ENCODE measurements around the gene PLS3. TPM values are rescaled to one million over a fixed set of nuclear protein-coding genes. Genes with fewer than 3 reads are reported as not detected.

Gene PLS3
- total RNA-seq, 1 donor from 2014 or later, result 382 TPM

DNA sequence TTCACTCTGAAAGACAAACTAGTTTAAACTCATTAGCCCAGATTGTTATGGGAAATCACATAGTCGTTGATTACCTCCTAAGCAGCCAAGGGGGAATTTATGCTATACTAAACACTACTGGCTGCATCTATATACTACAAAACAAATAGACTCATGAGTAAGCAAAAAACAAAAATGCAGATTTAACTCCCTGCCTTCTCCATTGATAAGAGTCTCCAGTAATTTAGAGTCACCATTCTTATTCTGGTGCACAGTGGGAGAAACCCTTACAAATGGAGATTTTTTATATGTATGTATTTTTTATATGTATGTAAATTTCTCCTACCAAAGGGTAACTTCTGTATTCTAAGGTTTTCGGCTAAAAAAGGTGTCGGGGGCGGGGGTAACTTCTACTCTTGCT is 126.6 kb downstream of the PLS3 start:
- no peak for DNase-seq (ENCODE audit: extremely low spot score in 2 of 2)
- intact Hi-C loops (cut with DNase I), result no loop called here

DNA sequence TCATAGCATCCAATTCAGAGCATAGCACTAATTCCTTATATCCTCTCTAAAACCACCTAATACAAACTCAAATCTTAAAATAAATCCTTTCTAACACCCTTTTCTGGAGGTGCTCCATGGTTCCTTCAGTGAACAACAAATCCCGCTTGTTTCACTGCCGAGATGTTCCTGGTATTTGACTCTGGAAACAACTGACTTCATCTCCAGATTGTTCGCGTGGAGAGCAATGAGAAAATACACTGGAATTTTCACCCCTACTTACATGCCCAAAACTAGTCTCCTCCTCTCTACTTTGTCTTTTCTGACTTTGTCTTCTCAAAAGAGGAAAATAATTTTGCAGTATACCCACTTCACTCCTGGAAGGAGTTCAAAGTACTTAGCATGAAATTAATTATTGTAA is 129.0 kb downstream of the PLS3 start:
- Histone ChIP-seq H3K4me1 (no peaks in the 10 kb centered on the region), H3K36me3 (no peaks in the 10 kb centered on the region), H3K4me3 (no peak overlapping the region), H3K27me3 (no peaks in the 10 kb centered on the region), H3K9me3 (no peaks in the 10 kb centered on the region), H3K27ac (peak overlapping the region; percentile 33)
- no peak for DNase-seq (ENCODE audit: extremely low spot score in 2 of 2)
- intact Hi-C loops (cut with DNase I), result no loop called here
- TF ChIP-seq POLR2A (IDR thresholded peaks at IDR 0.05) (no peak), POLR2AphosphoS5 (IDR thresholded peaks at IDR 0.05; ENCODE audit: insufficient read depth in 1 of 2, low read depth in 1 of 2) (no peak)
- TF ChIP-seq, protein P1, sequence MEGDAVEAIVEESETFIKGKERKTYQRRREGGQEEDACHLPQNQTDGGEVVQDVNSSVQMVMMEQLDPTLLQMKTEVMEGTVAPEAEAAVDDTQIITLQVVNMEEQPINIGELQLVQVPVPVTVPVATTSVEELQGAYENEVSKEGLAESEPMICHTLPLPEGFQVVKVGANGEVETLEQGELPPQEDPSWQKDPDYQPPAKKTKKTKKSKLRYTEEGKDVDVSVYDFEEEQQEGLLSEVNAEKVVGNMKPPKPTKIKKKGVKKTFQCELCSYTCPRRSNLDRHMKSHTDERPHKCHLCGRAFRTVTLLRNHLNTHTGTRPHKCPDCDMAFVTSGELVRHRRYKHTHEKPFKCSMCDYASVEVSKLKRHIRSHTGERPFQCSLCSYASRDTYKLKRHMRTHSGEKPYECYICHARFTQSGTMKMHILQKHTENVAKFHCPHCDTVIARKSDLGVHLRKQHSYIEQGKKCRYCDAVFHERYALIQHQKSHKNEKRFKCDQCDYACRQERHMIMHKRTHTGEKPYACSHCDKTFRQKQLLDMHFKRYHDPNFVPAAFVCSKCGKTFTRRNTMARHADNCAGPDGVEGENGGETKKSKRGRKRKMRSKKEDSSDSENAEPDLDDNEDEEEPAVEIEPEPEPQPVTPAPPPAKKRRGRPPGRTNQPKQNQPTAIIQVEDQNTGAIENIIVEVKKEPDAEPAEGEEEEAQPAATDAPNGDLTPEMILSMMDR (IDR thresholded peaks at IDR 0.05), result no peak

More for the DNA sequence above, 126.6 kb downstream of the PLS3 start:
- no peak overlapping the region for H3K27ac ChIP-seq
- H3K27me3 ChIP-seq, result no peaks in the 10 kb centered on the region
- H3K36me3 ChIP-seq, result no peaks in the 10 kb centered on the region
- H3K4me3 ChIP-seq, result no peak overlapping the region
- H3K4me1 ChIP-seq, result no peaks in the 10 kb centered on the region
- TF ChIP-seq, protein P1 (IDR thresholded peaks at IDR 0.05), result no peak
- no peak for TF ChIP-seq POLR2AphosphoS5 (IDR thresholded peaks at IDR 0.05; ENCODE audit: insufficient read depth in 1 of 2, low read depth in 1 of 2)
- no peak for TF ChIP-seq POLR2A (IDR thresholded peaks at IDR 0.05)
- no peaks in the 10 kb centered on the region for H3K9me3 ChIP-seq

DNA sequence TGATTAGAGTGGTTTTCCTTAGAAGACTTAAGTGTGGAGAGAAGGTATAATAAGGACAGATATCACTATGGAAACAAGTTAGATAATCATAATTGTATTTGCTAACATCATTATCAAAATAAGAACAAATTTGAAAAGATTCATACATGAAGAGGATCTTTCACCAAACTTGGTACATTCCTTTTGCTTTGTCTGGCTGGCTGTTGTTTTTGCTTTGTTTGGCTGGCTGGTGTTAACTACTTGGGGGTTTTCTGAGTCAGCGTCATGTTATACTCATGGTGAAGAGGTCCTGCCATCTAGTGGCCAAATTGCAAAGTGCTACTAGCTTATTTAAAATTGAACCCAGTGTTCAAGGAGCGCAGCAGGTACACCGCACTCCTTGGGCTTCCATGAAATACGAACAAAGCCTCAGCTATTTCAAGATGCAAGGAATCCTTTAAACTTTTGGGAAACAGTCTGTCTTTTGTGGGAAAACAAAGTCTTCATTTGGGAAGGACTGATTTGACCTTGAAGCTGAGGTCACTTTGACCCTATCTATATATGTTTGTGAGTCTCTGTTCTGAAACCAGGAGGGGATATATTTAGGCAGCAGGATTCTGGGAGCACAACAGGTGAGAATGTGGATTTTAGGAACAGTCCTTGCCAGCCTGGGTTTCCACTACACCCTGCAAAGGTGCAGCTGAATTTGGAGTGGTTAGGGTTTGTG is 129.7 kb downstream of the PLS3 start:
- DNase-seq (ENCODE audit: extremely low spot score in 2 of 2), result no peak

DNA sequence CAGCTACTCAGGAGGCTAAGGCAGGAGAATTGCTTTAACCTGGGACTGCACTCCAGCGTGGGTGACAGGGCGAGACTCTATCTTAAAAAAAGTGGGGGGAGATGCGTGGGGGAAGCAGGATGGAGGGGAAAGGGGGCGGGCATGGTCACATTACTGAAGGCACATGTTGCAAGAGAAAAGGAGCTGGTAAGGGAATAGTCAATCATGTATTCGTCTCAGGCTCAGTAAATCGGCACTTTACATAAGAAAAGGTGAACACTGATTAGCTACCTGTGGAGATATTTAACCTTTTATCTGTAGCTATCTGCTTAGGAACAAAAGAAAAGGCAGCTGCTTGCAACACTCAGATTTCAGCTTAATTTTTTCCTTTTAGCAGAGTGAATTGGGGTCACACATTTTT is 132.5 kb downstream of the PLS3 start:
- Histone ChIP-seq H3K4me3 (no peak overlapping the region), H3K27ac (no peak overlapping the region), H3K27me3 (no peaks in the 10 kb centered on the region), H3K4me1 (no peaks in the 10 kb centered on the region), H3K9me3 (no peaks in the 10 kb centered on the region), H3K36me3 (no peaks in the 10 kb centered on the region)
- intact Hi-C loops (cut with DNase I), result no loop called here
- TF ChIP-seq POLR2AphosphoS5 (IDR thresholded peaks at IDR 0.05; ENCODE audit: insufficient read depth in 1 of 2, low read depth in 1 of 2) (no peak), POLR2A (IDR thresholded peaks at IDR 0.05) (no peak)
- TF ChIP-seq, protein P1 (IDR thresholded peaks at IDR 0.05), result no peak
- DNase-seq (ENCODE audit: extremely low spot score in 2 of 2), result no peak

More for the DNA sequence above, 129.7 kb downstream of the PLS3 start:
- intact Hi-C loops (cut with DNase I), result no loop called here
- Histone ChIP-seq H3K4me3 (no peak overlapping the region), H3K4me1 (no peaks in the 10 kb centered on the region), H3K27me3 (no peaks in the 10 kb centered on the region), H3K9me3 (no peaks in the 10 kb centered on the region), H3K27ac (peak overlapping the region; percentile 33), H3K36me3 (no peaks in the 10 kb centered on the region)
- TF ChIP-seq, protein P1 (IDR thresholded peaks at IDR 0.05), result peak; percentile 60 to 73 (median 70)
- TF ChIP-seq POLR2AphosphoS5 (IDR thresholded peaks at IDR 0.05; ENCODE audit: insufficient read depth in 1 of 2, low read depth in 1 of 2), result no peak
- no peak for TF ChIP-seq POLR2A (IDR thresholded peaks at IDR 0.05)

DNA sequence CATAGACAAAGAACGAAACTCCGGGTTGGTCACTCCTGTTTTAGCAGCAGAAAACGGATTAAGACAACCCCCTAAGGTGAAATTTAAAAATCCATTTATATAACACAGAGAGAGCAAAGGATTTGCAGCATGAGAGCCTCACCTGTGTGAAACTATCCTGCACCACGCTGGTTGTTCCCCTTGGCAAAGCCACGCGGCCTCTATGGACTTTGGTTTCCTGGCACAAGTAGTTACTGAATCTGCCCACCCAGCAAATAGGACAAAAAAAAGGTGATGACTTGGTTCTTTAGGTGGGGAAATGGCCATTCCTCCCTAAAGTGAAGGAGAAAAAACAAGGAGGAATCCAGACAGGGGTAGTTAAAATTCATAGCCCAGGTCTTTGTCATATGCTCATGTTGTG is 133.1 kb downstream of the PLS3 start:
- H3K4me1 ChIP-seq, result no peaks in the 10 kb centered on the region
- H3K9me3 ChIP-seq, result no peaks in the 10 kb centered on the region
- H3K36me3 ChIP-seq, result no peaks in the 10 kb centered on the region
- no peak for DNase-seq (ENCODE audit: extremely low spot score in 2 of 2)
- TF ChIP-seq POLR2A (IDR thresholded peaks at IDR 0.05) (no peak), POLR2AphosphoS5 (IDR thresholded peaks at IDR 0.05; ENCODE audit: insufficient read depth in 1 of 2, low read depth in 1 of 2) (no peak)
- TF ChIP-seq, protein P1 (IDR thresholded peaks at IDR 0.05), result no peak
- H3K4me3 ChIP-seq, result no peak overlapping the region
- H3K27me3 ChIP-seq, result no peaks in the 10 kb centered on the region
- H3K27ac ChIP-seq, result no peak overlapping the region
- intact Hi-C loops (cut with DNase I), result no loop called here
